ENCODE results near the gene HAND1.
"Not testable (repeated sequence)": the region's sequence is repeated elsewhere in the genome, so short reads cannot be mapped to it uniquely, and the experiment has no call there.

Gene HAND1

DNA sequence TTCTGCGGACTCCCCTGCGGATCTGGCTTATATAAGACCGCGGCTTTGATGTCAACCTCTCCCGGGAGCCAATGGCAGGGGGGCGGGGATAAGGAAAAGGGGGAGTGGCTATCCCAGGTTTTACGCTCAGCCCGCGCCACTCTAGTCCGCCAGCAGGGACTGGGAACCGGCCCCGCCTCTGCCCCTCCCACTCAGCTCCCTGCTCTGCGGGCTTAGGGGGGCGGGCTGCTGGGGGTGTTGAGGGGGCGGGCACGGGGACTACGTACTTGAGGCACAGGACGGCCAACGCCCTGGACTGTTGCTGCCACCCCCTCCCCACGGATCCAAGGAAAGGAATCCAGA lies at the start of gene HAND1:
HAND1 (minus strand) TSS at position 4 of the 342 bp plus-strand sequence. CDS start 219 bp downstream, outside the sequence.
- DNase-seq: no peak

DNA sequence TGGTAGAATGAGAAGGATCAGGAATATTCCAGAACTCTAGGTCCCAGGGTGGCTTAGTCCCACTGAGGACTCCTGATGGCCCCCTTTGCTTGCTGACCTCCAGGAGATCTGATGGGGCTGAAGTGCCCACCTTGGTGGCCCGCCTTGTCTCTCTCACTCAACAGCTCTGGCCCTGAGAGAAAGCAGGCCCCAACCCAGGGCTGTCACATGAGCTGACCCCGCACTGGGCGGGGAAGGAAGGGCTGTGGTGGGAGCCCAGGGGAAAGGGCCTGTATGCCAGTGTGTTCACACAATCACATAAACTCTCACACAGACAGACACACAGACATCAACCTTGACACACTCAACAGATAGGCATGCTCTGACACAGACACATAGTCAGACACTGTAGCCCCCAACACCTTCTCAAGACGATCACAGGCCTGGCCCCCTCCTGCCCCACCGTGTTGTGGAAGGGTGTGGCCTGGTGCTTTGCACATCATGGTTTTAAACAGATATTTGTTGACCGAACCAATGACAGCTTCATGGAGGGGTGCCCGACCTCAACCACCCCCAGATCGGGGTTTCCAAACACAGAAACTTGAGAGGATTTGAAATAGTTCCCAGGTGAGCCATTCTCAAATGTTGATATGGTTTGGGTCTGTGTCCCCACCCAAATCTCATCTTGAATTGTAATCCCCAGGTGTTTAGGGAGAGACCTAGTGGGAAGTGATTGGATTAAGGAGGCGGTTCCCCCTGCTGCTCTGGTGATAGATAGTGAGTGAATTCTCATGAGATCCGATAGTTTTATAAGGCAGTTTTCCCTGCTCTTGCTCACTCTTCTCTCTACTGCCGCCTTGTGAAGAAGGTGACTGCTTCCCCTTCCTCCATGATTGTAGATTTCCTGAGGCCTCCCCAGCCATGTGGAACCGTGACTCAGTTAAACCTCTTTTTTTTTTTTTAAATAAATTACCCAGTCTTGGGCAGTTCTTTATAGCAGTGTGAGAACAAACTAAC lies 48.5 kb upstream of the HAND1 start:
- DNase-seq: no peak

- DNase-seq: no peak
These were observed 46.8 kb upstream of the HAND1 start for GRCh38 chr5:154524859-154525258.

- no peak for DNase-seq
These were observed 46.2 kb upstream of the HAND1 start for GRCh38 chr5:154524181-154524580.

DNA sequence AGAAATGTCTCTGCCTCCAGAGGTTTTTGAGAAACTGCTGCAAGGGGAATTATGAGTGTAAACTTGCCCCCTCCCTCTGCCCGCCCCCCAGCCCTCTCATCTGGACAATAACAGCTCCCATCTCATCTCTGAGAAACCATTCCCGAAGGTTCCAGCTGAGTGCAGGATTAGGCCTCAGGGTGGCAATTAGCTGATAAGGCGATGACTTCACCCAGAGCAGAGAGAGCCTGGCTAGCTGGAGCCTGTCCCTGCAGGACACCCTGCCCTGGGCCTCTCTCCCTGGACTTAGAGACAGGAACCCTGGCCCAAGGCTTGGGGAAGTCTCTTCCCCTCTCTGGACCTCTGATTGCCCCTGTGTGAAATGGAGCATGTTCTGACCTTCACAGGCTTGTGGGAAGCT lies 45.7 kb upstream of the HAND1 start:
- DNase-seq: no peak

- no peak for DNase-seq
These were observed 45.1 kb upstream of the HAND1 start for GRCh38 chr5:154523104-154523503.

DNA sequence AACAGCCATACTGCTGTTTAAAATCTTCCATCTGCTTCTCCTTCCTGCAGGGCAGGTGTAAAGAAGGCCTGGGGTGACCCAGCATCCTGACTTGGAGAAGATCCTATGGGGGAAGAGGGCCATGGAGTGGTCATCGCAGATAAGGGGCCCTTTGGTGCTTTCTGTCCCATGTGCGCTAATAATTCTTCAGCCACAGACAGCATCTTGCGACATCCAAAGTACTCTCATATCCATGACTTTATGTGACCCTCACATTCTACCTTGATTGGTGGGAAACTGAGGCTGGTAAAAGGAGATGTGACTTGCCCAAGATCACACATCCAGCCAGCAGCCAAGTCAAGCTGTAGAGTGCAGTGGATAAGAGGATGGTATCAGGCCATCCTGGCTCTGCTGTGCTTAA lies 44.3 kb upstream of the HAND1 start:
- DNase-seq: no peak

GRCh38 chr5:154521756-154522155 lies 43.7 kb upstream of the HAND1 start:
- DNase-seq: no peak

DNA sequence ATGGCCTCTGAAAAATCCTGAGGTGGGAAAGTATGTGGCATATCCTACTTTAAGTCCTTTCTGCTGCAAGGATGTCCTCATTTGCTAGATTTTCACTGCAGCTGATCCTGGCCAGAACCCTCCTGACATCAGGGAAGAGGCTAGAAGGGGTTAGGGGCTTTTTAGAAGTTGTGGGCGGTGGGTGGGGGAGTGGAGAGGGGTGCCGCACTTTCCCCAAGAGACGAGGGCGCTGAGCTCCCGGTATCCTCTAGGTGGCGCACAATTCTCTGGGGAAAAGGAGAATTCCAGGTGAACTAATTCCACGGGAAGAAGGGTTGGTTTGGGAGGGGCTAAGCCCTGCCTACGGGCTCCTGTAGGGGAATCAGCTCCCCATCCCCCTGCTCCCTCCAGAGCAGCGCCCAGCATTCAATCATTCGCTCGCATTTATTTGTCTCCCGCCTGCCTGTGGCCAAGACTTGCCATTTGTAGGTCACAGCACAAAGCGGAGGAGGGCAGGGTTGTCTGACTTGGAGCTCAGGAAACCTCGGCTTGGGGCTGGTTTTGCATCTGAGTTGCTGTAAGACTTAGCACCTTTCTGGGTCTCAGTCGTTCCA lies 42.9 kb upstream of the HAND1 start:
- DNase-seq: no peak

DNA sequence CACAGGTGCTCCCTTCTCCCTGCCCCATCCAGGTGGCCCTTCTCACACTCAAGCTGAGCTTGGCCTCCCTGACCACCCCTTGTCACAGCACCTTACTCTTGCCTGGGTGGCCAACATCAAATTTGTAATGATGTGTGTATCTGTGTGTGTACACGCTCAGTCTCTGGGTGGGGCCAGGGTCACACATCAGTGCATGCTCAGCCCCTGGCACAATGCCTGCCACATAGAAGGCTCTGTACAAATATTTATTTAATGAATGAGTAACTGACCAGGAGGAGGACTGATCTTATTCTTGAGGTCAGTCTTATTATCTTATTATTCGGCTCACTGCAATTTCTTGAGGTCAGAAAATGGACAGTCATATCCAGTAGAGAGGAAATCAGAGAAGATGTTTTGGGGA lies 41.3 kb upstream of the HAND1 start:
- DNase-seq: no peak

DNA sequence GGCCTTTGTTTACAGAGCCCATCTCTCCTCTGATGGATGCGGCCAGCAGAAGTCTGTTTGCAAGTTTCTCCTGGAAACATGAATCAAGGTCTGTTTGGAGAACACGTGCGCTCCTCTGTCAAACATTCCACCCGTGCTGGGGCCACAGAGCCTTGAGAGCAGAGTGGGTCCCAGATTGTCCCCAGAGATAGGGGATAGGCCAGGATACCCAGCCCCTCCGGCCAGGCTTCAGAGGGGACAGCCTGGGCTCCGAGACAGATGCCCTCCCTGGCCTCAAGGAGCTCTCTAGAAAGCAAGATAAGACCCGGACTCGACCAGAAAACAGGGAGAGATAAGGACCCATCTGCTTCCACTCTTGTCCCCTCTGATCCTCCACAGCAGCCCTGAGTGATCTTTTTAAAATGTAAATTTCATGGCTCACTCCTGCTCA lies 40.4 kb upstream of the HAND1 start:
- DNase-seq: no peak

DNA sequence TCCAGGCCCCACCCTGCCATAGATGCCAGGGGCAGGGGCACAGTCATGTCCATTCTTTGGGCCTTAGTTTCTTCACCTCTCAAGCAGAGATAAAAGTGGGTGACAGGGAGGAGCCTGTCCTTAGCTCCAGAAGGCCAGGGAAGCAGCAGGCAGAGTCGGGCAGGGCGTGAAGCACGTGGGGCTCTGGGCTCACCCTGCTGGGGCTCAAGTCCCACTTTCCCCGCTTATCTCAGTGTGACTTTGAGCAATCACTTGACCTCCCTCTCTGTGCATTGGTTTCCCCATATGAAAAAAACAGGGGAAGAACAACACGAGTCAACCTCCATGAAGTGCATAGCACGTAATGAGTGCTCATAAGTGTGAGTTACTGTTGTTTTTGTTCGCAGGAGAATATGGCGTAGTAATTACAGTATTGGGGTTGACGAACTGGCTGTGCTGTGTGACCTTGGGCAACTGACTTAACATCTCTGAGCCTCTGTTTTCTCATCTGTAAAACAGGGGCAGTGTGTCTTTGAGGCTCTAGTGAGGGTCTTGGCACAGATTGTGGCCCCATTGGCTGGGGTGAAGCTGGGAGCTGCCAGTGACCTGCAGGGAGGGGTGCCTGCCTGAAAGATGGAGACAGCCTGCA lies 39.9 kb upstream of the HAND1 start:
- no peak for DNase-seq

DNA sequence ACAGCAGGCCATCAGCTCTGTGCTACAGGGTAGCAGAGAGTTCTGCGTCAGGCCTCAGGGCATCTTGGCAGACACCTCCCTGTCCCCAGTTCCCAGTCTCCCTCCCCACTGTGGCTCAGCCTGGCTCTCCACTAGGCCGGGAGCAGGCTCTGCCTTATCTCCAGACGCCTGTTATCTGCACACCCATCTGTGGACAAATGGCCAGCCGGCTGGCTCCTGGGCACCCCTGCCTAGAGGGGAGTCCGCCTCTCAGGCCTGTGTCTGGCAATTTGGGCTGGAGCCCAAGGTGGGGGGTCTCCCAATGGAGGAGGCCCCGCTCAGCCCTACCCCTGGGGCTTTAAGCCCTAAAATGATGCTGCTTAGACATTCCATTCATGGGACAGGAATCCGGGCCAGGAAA lies 39.2 kb upstream of the HAND1 start:
- DNase-seq: no peak

DNA sequence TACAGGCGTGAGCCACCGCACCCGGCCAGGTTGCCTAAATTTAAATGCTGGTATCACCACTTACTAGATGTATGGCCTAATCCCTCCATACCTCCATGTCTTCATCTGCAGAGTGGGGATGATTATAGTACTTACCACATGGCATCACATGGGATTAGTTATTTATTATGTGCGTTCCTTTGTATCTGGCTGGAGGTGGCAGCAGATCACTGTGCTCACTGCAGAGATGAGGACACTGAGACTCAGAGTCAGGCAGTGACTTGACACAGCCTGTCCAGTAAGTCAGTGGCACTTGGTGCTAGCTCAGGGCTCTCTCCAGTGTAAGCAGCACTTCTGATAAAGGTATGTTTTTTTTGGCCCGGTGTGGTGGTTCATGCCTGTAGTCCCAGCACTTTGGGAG lies 38.4 kb upstream of the HAND1 start:
- no peak for DNase-seq

- not testable (repeated sequence) for DNase-seq
These were observed 37.5 kb upstream of the HAND1 start for GRCh38 chr5:154515488-154515887.

DNA sequence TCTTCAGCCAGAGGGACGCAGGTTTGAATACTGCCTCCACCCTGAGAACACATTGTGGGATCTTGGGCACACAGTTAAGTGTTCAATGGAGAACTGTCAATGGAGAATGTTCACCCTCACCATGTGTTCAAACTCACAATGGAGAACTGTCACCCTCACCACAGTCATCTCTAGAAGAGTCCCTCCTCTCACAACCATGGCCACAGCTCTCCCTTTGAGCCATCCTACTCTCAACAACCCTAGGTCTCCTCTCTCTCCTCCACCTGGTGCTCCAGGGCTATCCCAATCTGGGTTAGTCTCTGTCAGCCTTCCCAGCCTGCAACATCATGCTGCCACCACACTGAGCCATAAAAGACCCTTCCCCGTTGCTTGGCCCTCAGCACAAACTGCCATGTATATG lies 36.3 kb upstream of the HAND1 start:
- DNase-seq: no peak

- DNase-seq: no peak
These were observed 35.6 kb upstream of the HAND1 start for GRCh38 chr5:154513669-154514084.

DNA sequence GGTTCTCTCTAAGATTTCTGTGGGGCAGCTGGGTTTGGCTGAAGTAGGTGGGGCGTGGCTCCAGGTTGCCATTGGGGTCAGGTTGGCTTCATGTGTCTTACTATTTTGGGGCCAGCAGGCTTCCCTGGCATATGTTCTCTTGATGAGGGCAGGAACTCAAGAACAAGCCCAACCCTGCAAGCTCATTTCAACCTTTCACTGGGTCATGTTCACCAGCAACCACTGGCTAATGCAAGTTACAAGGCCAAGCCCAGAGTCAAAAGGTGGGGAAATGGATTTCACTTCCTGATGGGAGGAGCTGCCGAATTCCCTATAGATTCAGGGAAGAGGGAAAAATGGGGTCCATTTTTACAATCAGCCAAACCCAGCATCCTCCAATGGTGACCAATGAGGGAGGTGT lies 34.0 kb upstream of the HAND1 start:
- no peak for DNase-seq

- no peak for DNase-seq
These were observed 31.9 kb upstream of the HAND1 start for GRCh38 chr5:154509784-154510555.

DNA sequence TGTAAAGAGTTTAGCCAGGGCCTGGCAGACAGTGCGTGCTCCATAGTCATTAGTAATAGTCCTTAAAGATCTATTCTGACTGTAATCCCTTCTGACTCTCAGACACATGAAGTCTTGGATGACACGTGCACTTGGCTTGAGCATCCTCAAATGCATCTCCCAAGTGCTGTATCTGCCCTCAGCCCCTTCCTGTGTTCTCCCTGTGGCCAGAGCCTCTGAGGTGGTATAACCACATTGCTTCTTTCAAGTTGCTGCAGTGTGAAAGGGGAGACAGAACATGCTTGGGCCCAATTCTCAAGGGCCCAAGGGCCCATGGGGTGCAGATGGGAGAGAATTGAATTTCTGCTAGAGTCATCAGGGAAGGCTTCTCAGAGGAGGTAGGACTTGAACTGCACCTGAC lies 30.1 kb upstream of the HAND1 start:
- DNase-seq: no peak

DNA sequence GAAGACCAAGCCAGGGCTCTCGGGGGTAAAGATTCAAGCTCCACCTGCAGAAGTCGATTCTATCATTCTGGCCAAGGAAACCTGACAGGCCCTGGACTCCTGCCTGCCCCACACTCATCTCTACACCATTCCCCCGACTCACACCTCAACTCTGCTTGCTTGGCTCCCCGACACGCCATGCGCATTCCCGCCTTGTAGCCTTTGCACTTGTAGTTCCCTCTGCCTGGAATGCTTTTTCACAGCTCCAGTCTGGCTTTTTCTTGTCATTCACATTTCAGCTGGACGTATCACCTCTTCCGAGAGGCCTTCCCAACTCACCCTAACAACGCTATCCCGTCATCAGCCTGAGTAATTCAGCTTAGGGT lies 28.7 kb upstream of the HAND1 start:
- no peak for DNase-seq

GRCh38 chr5:154506049-154506715 lies 28.2 kb upstream of the HAND1 start:
- DNase-seq: no peak

- no peak for DNase-seq
These were observed 27.5 kb upstream of the HAND1 start for GRCh38 chr5:154505567-154505966.
